GM15510 (cell line): Measurements from ENCODE around the gene ITK.

ENCODE experiments used
- POLR2A ChIP-seq: IDR thresholded peaks from 3 replicates; pipeline ENCODE4 v1.6.1; 2011; ENCODE audit warnings: borderline replicate concordance; ENCODE audit not compliant: insufficient read length; ENCODE audit errors: extremely low read depth

ITK gene

DNA sequence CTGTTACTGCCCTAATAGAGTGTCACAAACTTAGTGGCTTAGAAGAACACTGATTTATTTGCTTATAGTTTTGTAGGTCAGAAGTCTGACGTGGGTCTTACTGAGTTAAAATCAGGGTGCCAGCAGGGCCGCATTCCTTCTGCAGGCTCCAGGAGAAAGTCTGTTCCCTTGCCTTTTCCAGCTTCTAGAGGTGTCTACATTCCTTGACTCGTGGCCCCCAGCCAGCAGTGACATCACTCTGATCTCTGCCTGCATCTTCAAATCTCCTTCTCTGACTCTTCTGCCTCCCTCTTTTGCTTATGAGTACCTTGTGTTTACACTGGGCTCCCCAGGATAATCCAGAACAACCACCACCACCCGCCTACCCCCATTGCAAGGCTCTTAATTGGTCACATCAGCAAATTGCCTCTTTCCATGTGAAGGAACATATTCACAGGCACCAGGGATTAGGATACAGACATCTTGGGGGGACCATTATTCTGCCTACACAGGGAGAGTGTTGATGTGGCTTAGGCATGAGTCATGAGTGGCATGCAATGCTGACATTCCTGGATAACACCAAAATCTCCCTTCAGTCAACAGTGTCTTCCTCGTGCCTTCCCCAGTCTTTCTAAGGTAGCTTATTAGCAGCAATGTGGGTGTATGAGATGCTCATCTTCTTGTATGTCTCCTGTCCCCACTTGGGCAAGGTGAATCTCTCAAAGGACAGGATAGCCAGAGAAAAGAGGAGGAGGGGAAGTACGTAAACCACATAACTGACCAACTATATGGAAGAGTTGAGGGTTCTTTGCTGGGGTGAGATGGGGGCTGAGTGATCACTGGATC lies 109.7 kb downstream of the ITK start:
- no peak for TF ChIP-seq POLR2A

DNA sequence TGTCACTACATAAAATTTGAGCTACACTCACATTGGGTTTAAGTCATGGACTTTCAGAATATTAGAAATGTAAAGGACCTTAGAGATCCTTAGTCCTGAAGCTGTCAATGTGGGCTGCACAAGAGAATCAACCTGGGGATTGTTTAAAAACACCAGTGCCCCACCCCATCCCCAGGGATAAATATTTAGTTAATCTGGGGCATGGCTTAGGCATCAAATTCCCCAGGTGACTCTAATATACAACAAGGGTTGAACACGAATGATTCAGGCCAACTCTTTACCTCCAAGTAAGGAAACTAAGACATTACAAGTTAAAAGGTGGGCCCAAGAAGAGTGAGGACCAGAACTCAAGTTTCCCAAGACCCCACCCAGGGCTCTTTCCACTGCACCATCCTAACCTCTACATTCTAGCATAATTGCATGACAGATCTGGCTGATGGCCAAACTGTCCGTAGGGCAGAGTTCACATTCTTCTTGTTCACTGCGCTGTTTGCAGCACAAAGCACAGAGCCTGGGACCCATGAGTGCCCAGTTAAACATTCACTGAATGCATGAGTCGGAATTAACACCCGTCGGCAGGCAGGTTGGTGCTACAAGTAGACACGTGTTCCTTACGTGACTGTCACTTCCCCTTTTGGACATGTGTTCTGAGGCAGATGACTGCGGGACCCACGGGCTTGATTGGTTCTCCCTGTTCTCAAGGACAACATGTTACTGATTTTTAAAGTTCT lies 110.5 kb downstream of the ITK start:
- TF ChIP-seq POLR2A: no peak

DNA sequence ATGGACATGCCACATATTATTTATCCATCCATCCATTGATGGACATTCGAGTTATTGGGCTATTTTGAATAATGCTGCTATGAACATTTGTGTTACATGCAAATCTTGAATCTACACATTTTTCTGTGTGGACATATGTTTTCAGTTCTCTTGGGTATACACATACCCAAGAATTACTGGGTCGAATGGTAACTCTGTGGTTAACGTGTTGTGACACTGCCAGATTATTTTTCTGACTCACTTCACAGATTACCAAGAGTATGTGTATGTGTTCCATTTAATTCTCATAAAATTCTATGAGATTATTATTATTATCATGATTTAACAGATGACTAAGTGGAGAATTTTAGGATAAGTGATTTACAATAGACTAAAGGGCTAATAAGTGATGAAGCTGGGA lies 112.0 kb downstream of the ITK start:
- no peak for TF ChIP-seq POLR2A

DNA sequence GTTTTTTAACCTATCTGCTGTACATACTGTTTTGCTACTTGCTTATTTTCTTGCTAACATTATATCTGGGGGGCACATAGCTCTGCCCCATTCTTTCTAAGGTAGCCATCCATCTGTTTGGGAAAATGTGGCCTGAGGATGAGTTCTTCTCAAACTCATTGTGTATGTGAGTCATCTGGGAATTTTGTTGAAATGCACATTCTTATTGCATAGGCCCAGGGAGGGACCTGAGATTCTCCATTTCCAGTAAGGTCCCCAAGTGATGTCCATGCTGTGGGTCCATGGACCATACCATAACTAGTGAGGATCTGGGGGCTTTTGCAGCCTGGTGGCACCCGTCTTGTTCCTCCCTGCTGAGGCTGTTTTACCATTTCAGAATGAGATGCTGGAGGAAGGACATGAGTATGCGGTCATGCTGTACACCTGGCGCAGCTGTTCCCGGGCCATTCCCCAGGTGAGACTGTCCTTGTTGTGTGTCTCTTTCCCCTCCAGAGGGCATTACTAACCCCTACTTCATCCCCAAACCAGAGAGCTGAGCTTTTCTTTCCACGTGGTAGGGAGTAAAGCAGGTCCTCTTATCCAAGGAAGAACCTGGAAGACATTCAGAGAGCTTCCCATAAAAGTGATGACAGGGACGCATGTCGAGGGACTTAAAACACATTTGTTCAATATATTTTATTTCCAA lies 113.9 kb downstream of the ITK start:
- TF ChIP-seq POLR2A: no peak

DNA sequence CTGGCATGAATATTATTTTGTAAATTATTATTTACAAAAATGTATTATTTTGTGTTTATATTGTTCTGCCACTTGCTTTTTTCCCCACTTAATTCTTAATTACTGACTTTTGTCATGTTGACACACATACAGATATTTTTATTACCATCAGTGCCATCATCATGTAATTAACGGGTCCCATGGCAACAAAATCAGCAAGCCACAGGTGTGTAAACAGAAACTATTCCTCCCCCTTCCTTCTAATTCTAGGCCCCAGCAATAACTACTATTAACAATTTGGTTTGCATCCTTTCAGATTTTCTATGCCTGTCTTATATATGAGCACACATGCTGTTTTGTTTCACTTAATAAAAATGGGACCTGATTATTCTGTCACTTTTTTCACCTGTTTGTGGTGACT lies 114.6 kb downstream of the ITK start:
- no peak for TF ChIP-seq POLR2A

DNA sequence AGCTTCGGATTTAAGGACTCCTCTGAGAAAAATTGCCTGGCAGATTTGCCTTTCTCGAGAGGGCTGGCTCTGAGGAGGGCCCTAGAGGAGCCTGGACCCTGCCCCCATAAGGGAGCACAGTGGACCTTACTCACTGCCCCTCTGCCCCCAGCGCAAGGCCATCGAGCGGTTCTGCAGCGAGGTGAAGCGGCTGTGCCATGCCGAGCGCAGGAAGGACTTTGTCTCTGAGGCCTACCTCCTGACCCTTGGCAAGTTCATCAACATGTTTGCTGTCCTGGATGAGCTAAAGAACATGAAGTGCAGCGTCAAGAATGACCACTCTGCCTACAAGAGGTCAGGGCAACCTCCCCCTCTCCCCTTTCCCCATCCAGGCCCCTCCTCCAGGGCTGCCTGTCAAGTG lies 119.9 kb downstream of the ITK start:
- no peak for TF ChIP-seq POLR2A

DNA sequence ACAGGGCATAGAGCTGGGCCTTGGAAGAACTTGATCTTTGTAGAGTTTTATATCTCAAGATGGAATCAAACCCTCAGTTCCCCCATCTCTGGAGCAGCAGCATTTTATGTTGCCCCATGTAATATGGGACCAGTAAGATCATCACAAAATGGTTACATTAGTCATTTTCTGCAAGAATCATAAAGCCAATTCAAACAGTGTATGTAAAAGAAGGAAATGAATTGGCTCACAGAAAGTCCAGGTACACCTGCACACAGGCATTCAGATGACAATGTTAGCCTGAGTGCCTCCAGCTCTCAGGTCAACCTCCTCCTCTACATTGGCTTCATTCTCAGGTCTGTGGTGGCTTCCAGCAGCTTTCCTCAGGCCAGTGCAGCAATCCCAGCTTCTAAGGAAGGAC lies 120.4 kb downstream of the ITK start:
- no peak for TF ChIP-seq POLR2A

DNA sequence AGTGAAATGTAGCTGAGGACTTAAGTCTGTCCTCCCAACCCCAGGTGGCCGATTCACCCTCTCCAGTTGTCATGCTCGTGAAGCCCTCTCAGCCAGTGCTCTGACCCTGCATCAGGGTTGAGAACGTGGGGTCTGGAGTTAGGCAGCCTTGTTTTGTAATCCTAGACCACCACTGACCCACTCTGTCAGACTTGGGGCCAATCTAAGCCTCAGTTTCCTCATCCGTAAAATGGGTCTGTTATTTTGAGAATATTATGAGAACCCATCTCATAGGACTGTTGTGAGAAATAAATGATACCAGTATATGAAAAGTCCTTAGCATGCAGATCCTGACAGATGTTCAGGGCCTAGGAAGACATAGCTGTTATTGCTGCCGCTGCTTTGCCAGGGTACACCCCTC lies 122.4 kb downstream of the ITK start:
- no peak for TF ChIP-seq POLR2A

DNA sequence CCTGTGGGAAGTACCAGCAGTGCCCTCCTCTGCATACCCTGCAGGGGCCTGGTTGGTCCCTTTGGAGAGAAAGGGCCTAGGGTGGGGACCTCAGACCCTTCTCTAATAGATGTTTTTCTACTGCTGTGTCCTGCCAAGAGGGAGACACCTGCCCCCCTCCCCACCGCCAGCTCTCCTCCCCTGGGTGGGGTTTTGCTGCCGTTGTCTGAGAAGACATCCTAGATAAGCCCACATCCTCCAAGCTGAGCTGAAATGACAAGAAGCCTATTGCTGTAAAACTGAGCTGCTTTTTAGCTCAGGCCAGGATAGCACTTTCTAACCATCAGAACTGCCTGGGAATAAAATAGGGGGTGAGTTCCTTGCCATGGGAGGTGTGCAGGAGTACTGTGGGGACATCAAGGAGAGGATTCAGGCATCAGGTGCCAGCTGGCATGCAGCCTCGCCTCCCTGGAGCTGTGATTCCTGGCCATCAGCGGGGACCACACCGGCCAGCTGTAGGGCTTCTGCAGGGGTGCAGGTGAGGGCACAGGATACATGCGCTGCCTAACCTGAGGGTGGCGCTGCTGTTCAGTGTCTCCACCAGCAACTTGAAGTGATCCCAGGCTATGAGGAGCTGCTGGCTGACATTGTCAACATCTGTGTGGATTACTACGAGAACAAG lies 123.2 kb downstream of the ITK start:
- no peak for TF ChIP-seq POLR2A
